ENCODE measurements around the gene KIF17.

KIF17 gene

GRCh38 chr1:20716232-20716631, 1.6 kb downstream of the KIF17 start:
- H3K4me3 ChIP-seq (ENCODE audit: low read depth, low read length), result no peak overlapping the region
- DNase-seq (ENCODE audit: low read depth), result no peak
- no peak for TF ChIP-seq CTCF (IDR thresholded peaks at IDR 0.05; ENCODE audit: low read depth, low read length, missing control alignments)

- DNase-seq (ENCODE audit: low read depth), result no peak
- TF ChIP-seq CTCF (IDR thresholded peaks at IDR 0.05; ENCODE audit: low read depth, low read length, missing control alignments), result no peak
- no peak overlapping the region for H3K4me3 ChIP-seq (ENCODE audit: low read depth, low read length)
These were observed 2.4 kb downstream of the KIF17 start for GRCh38 chr1:20715406-20715805.

GRCh38 chr1:20713440-20713839, 4.4 kb downstream of the KIF17 start:
- DNase-seq (ENCODE audit: low read depth), result no peak
- no peak for TF ChIP-seq CTCF (IDR thresholded peaks at IDR 0.05; ENCODE audit: low read depth, low read length, missing control alignments)
- no peak overlapping the region for H3K4me3 ChIP-seq (ENCODE audit: low read depth, low read length)

GRCh38 chr1:20712215-20712577, 5.6 kb downstream of the KIF17 start:
- H3K4me3 ChIP-seq (ENCODE audit: low read depth, low read length), result no peak overlapping the region
- TF ChIP-seq CTCF (IDR thresholded peaks at IDR 0.05; ENCODE audit: low read depth, low read length, missing control alignments), result no peak
- DNase-seq (ENCODE audit: low read depth), result no peak

- no peak overlapping the region for H3K4me3 ChIP-seq (ENCODE audit: low read depth, low read length)
- DNase-seq (ENCODE audit: low read depth), result no peak
- TF ChIP-seq CTCF (IDR thresholded peaks at IDR 0.05; ENCODE audit: low read depth, low read length, missing control alignments), result no peak
These were observed 6.3 kb downstream of the KIF17 start for GRCh38 chr1:20711285-20712214.

- TF ChIP-seq CTCF (IDR thresholded peaks at IDR 0.05; ENCODE audit: low read depth, low read length, missing control alignments), result no peak
- no peak for DNase-seq (ENCODE audit: low read depth)
- H3K4me3 ChIP-seq (ENCODE audit: low read depth, low read length), result no peak overlapping the region
These were observed 7.1 kb downstream of the KIF17 start for GRCh38 chr1:20710469-20711284.

All from GM12864 (cell line).